Endothelial cell of umbilical vein (primary cell): Measurements from ENCODE around the gene DIAPH3.

ENCODE experiments used
- CTCF ChIP-seq, 2 donors: IDR thresholded peaks; 1 replicate in 1 of 2; 2 replicates in 1 of 2; pipeline ENCODE4 v1.5.1; 2011; ENCODE audit warnings: low read length in 2 of 2, mild to moderate bottlenecking in 2 of 2, moderate library complexity in 2 of 2, control low read depth in 1 of 2, inconsistent platforms in 1 of 2, low read depth in 1 of 2; ENCODE audit not compliant: insufficient read depth in 1 of 2; ENCODE audit errors: extremely low read depth in 1 of 2
- EZH2 ChIP-seq: IDR thresholded peaks from 2 replicates; pipeline ENCODE4 v1.6.1; 2012; ENCODE audit warnings: borderline replicate concordance, low read depth, mild to moderate bottlenecking, moderate library complexity, low read length, inconsistent platforms; ENCODE audit not compliant: severe bottlenecking
- FOS ChIP-seq: IDR thresholded peaks from 2 replicates; pipeline ENCODE4 v1.6.1; 2011; ENCODE audit warnings: mild to moderate bottlenecking, low read length, moderate library complexity, borderline replicate concordance; ENCODE audit not compliant: insufficient read depth
- MAX ChIP-seq: IDR thresholded peaks from 2 replicates; pipeline ENCODE4 v1.6.1; 2011; ENCODE audit not compliant: insufficient read depth, insufficient read length
- POLR2AphosphoS5 ChIP-seq: IDR thresholded peaks from 2 replicates; pipeline ENCODE4 v1.6.1; 2012; ENCODE audit warnings: low read depth, mild to moderate bottlenecking, control low read depth, low read length, moderate library complexity; ENCODE audit not compliant: insufficient read depth

GRCh38 chr13:60178327-60178726 is 14.6 kb upstream of the DIAPH3 start:
- no peak for TF ChIP-seq CTCF (IDR thresholded peaks at IDR 0.05; ENCODE audit: extremely low read depth in 1 of 2, insufficient read depth in 1 of 2, low read depth in 1 of 2, low read length in 2 of 2)
- no peak for TF ChIP-seq POLR2AphosphoS5
- no peak for TF ChIP-seq EZH2
- TF ChIP-seq FOS = no peak
- no peak for TF ChIP-seq MAX
